PFSK-1 (cell line): ENCODE results near the gene C7orf57.

ENCODE experiments used
- FOXP2 ChIP-seq: optimal IDR thresholded peaks from 2 replicates; pipeline ENCODE3; 2011; ENCODE audit warnings: borderline replicate concordance, control low read depth, inconsistent platforms; ENCODE audit not compliant: insufficient read depth; ENCODE audit errors: extremely low read length, extremely low read depth
- POLR2AphosphoS5 ChIP-seq: IDR thresholded peaks from 2 replicates; pipeline ENCODE4 v1.6.1; 2012; ENCODE audit warnings: low read depth, mild to moderate bottlenecking, control low read depth, low read length, moderate library complexity
- SIN3A ChIP-seq: IDR thresholded peaks from 2 replicates; pipeline ENCODE4 v1.6.1; 2012; ENCODE audit warnings: mild to moderate bottlenecking, low read length, moderate library complexity, borderline replicate concordance; ENCODE audit not compliant: insufficient read depth
- TAF1 ChIP-seq: IDR thresholded peaks from 2 replicates; pipeline ENCODE4 v1.6.1; 2012; ENCODE audit warnings: low read length, control low read depth, borderline replicate concordance; ENCODE audit not compliant: insufficient read depth
- TF ChIP-seq, protein P1 (sequence below), 2 experiments: IDR thresholded peaks; 2 replicates each; pipeline versions ENCODE4 v1.6.1 to v1.8.0; 2011 to 2012; ENCODE audit warnings: low read depth in 2 of 2, low read length in 2 of 2, control low read depth in 1 of 2, inconsistent platforms in 1 of 2, mild to moderate bottlenecking in 1 of 2, moderate library complexity in 1 of 2; ENCODE audit not compliant: insufficient read depth in 1 of 2

C7orf57 gene

DNA sequence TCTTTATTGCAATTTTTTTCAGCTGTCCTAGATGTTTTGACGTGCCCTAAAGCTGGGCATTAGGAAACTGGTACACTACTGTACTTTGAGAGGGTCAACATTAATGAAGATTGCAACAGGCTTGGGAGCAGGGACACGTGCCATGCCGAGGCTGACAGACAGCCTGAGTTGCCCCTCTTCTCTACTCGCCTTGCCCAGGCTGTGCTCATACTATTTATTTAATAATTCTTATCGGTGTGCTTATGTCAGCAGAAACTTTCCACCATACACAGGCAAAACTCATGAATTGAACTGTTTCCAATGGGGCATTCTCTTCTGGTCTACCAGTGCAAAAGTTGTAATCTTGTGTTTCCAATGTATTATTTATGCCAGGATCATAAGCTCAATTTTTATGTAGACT is 24.4 kb downstream of the C7orf57 start:
- TF ChIP-seq TAF1 (no peak), POLR2AphosphoS5 (no peak), FOXP2 (no peak), SIN3A (no peak)
- TF ChIP-seq, protein P1, sequence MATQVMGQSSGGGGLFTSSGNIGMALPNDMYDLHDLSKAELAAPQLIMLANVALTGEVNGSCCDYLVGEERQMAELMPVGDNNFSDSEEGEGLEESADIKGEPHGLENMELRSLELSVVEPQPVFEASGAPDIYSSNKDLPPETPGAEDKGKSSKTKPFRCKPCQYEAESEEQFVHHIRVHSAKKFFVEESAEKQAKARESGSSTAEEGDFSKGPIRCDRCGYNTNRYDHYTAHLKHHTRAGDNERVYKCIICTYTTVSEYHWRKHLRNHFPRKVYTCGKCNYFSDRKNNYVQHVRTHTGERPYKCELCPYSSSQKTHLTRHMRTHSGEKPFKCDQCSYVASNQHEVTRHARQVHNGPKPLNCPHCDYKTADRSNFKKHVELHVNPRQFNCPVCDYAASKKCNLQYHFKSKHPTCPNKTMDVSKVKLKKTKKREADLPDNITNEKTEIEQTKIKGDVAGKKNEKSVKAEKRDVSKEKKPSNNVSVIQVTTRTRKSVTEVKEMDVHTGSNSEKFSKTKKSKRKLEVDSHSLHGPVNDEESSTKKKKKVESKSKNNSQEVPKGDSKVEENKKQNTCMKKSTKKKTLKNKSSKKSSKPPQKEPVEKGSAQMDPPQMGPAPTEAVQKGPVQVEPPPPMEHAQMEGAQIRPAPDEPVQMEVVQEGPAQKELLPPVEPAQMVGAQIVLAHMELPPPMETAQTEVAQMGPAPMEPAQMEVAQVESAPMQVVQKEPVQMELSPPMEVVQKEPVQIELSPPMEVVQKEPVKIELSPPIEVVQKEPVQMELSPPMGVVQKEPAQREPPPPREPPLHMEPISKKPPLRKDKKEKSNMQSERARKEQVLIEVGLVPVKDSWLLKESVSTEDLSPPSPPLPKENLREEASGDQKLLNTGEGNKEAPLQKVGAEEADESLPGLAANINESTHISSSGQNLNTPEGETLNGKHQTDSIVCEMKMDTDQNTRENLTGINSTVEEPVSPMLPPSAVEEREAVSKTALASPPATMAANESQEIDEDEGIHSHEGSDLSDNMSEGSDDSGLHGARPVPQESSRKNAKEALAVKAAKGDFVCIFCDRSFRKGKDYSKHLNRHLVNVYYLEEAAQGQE (IDR thresholded peaks at IDR 0.05; ENCODE audit: insufficient read depth in 1 of 2, low read depth in 2 of 2, low read length in 2 of 2) = no peak

GRCh38 chr7:48063985-48064384 is 28.6 kb downstream of the C7orf57 start:
- TF ChIP-seq, protein P1 (IDR thresholded peaks at IDR 0.05; ENCODE audit: insufficient read depth in 1 of 2, low read depth in 2 of 2, low read length in 2 of 2) = no peak
- TF ChIP-seq TAF1 = no peak
- no peak for TF ChIP-seq SIN3A
- TF ChIP-seq FOXP2 = no peak
- no peak for TF ChIP-seq POLR2AphosphoS5

DNA sequence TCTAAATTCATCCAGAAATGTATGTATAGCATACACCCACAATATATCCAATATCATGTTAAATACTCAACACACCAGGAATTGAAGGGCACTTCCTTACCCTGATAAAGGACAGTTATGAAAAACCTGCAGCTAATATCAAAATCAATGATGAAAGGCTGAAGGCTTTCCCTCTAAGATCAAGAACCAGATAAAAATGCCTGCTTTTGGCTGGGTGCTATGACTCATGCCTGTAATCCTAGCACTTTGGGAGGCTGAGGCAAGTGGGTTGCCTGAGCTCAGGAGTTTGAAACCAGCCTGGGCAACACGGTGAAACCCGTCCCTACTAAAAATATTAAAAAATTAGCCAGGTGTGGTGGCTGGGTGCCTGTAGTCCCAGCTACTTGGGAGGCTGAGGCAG is 32.1 kb downstream of the C7orf57 start:
- TF ChIP-seq SIN3A = no peak
- TF ChIP-seq, protein P1 (IDR thresholded peaks at IDR 0.05; ENCODE audit: insufficient read depth in 1 of 2, low read depth in 2 of 2, low read length in 2 of 2) = no peak
- TF ChIP-seq FOXP2 = no peak
- TF ChIP-seq TAF1 = no peak
- TF ChIP-seq POLR2AphosphoS5 = no peak

- no peak for TF ChIP-seq FOXP2
- no peak for TF ChIP-seq SIN3A
- TF ChIP-seq TAF1 = no peak
- TF ChIP-seq POLR2AphosphoS5 = no peak
- TF ChIP-seq, protein P1 (IDR thresholded peaks at IDR 0.05; ENCODE audit: insufficient read depth in 1 of 2, low read depth in 2 of 2, low read length in 2 of 2) = no peak
Observed at GRCh38 chr7:48074204-48074654, 38.9 kb downstream of the C7orf57 start.

GRCh38 chr7:48077423-48077822 is 42.1 kb downstream of the C7orf57 start:
- no peak for TF ChIP-seq POLR2AphosphoS5
- TF ChIP-seq TAF1 = no peak
- TF ChIP-seq, protein P1 (IDR thresholded peaks at IDR 0.05; ENCODE audit: insufficient read depth in 1 of 2, low read depth in 2 of 2, low read length in 2 of 2) = no peak
- no peak for TF ChIP-seq FOXP2
- TF ChIP-seq SIN3A = no peak
